GM12878 (cell line): ENCODE data around the gene ADAMTS16. TPM values are rescaled to one million over a fixed set of nuclear protein-coding genes. Genes with fewer than 3 reads are reported as not detected.

ENCODE experiments used
- ATAC-seq: fragments of 200-7000 bp; cut with Tn5 transposase; 3 replicates; pipeline ENCODE4 v1.9.1; 2020; ENCODE audit warnings: mild to moderate bottlenecking, moderate library complexity
- BruUV-seq: library from RNA; stranded (reverse); fragments of 400-500 nt; replicated peaks from 2 replicates; lab custom pipeline; 2021; lab: Mats Ljungman, UMichigan
- CTCF ChIA-PET: fragments of 300-600 bp; sonication (Branson Sonifier 250); formaldehyde crosslinking; extraction: SDS; loops from one replicate; lab custom pipeline; 2021; ENCODE audit warnings: inconsistent platforms; lab: Yijun Ruan, JAX
- POLR2A ChIA-PET: fragments of 350-600 bp; formaldehyde crosslinking; extraction: SDS; loops from one replicate; lab custom pipeline; 2021; ENCODE audit warnings: inconsistent platforms; lab: Charles Lee
- RAD21 ChIA-PET: fragments of 300-600 bp; sonication (Branson Sonifier 250); formaldehyde crosslinking; loops from one replicate; lab custom pipeline; 2023; ENCODE audit warnings: antibody characterized with exemption; ENCODE audit not compliant: unreplicated experiment; lab: Charles Lee
- SMC1A ChIA-PET: fragments of 300-600 bp; sonication (Branson Sonifier 250); formaldehyde crosslinking; loops from one replicate; lab custom pipeline; 2023; ENCODE audit not compliant: unreplicated experiment, uncharacterized antibody; lab: Charles Lee
- DNase-seq: peaks from one replicate; pipeline ENCODE4 v3.0.0-alpha.2; 2011; ENCODE audit warnings: low read depth, low spot score
- FAIRE-seq: peaks from 3 replicates; lab custom pipeline; 2011; peaks lifted over from hg19 to GRCh38; lab: Jason Lieb, UNC
- H2AFZ ChIP-seq: 2 replicates; pipeline ENCODE4 v1.6.0; 2011; ENCODE audit warnings: low read depth, low read length, control low read depth; ENCODE audit not compliant: control insufficient read depth
- H3K27ac ChIP-seq: 2 replicates; pipeline ENCODE4 v1.5.1; 2011; ENCODE audit warnings: control low read depth; ENCODE audit not compliant: control insufficient read depth, insufficient read depth
- H3K27me3 ChIP-seq, 2 experiments: replicated peaks in 1 of 2; 2 replicates each; pipeline versions ENCODE4 v1.6.0 to v1.6.1; 2011; ENCODE audit warnings: low read length in 1 of 2; ENCODE audit not compliant: control insufficient read depth in 2 of 2, insufficient read depth in 2 of 2
- H3K36me3 ChIP-seq, 2 experiments: 2 replicates each; pipeline ENCODE4 v1.5.1; 2011; ENCODE audit warnings: low read length in 1 of 2; ENCODE audit not compliant: control insufficient read depth in 2 of 2, insufficient read depth in 2 of 2
- H3K4me1 ChIP-seq: 2 replicates; pipeline ENCODE4 v1.6.1; 2011; ENCODE audit warnings: mild to moderate bottlenecking, low read length, moderate library complexity, mixed read lengths; ENCODE audit not compliant: control insufficient read depth, insufficient read depth
- H3K4me2 ChIP-seq: 2 replicates; pipeline ENCODE4 v1.6.0; 2011; ENCODE audit warnings: control low read depth; ENCODE audit not compliant: control insufficient read depth, insufficient read depth
- H3K4me3 ChIP-seq: fragments of 200-600 bp; sonication (generic); 2 replicates; pipeline ENCODE4 v1.5.1; 2016
- H3K79me2 ChIP-seq: 2 replicates; pipeline ENCODE4 v1.6.0; 2011; ENCODE audit warnings: low read length; ENCODE audit not compliant: control insufficient read depth, insufficient read depth
- H3K9ac ChIP-seq: 2 replicates; pipeline ENCODE4 v1.8.0; 2011; ENCODE audit warnings: low read length, control low read depth, mixed read lengths; ENCODE audit not compliant: control insufficient read depth, insufficient read depth
- H3K9me3 ChIP-seq: replicated peaks from 3 replicates; pipeline ENCODE4 v1.5.1; 2011; ENCODE audit warnings: mild to moderate bottlenecking, low read length; ENCODE audit not compliant: control insufficient read depth, insufficient read depth
- H4K20me1 ChIP-seq: 2 replicates; pipeline ENCODE4 v1.6.0; 2011; ENCODE audit not compliant: control insufficient read depth, insufficient read depth
- BHLHE40 ChIP-seq, 2 experiments: fragments of 450-650 bp in 1 of 2; IDR thresholded peaks; 2 replicates each; pipeline ENCODE4 v1.6.1; 2011 to 2017; ENCODE audit warnings: low read depth in 2 of 2, borderline replicate concordance in 1 of 2, improper control_type of control experiment in 1 of 2, low read length in 1 of 2, mild to moderate bottlenecking in 1 of 2
- BMI1 ChIP-seq: fragments of 450-650 bp; IDR thresholded peaks from 2 replicates; pipeline ENCODE4 v1.6.1; 2016; ENCODE audit warnings: mild to moderate bottlenecking, moderate library complexity, borderline replicate concordance
- EED ChIP-seq: sonication (generic); IDR thresholded peaks from 2 replicates; pipeline ENCODE4 v1.6.1; 2016; ENCODE audit warnings: antibody characterized with exemption, low read depth
- HCFC1 ChIP-seq: fragments of 150-350 bp; IDR thresholded peaks from 2 replicates; pipeline ENCODE4 v1.6.1; 2014; ENCODE audit warnings: low read length
- IRF4 ChIP-seq: IDR thresholded peaks from 2 replicates; pipeline ENCODE4 v1.6.1; 2011; ENCODE audit warnings: low read depth, low read length
- MXI1 ChIP-seq: fragments of 150-350 bp; IDR thresholded peaks from 2 replicates; pipeline ENCODE4 v1.6.1; 2011; ENCODE audit warnings: low read depth, mild to moderate bottlenecking, inconsistent platforms, low read length, improper control_type of control experiment
- NKRF ChIP-seq: fragments of 450-650 bp; conservative IDR thresholded peaks from 2 replicates; pipeline ENCODE4 v1.6.1; 2017; ENCODE audit warnings: mild to moderate bottlenecking, moderate library complexity
- SIN3A ChIP-seq: IDR thresholded peaks from 2 replicates; pipeline ENCODE4 v1.6.1; 2012; ENCODE audit warnings: low read depth, low read length, improper control_type of control experiment
- WGBS: methylation state at CpG from one replicate; pipeline ENCODE4 v1.1.6; 2016; ENCODE audit warnings: low lambda C conversion rate; ENCODE audit not compliant: insufficient replicate concordance, insufficient coverage; ENCODE audit errors: missing lambda C conversion rate; 5-methylcytosine and 5-hydroxymethylcytosine counted together
- in situ Hi-C: fragments of 300-500 bp; cut with MboI; formaldehyde crosslinking; loops from 9 replicates; pipeline ENCODE4 v1.14.3; 2018; ENCODE audit warnings: mixed read lengths
- intact Hi-C: fragments of 100-400 bp; cut with micrococcal nuclease; formaldehyde crosslinking; loops from one replicate; pipeline ENCODE4 v1.14.2; 2022; ENCODE audit not compliant: unreplicated experiment
- polyA plus RNA-seq, 11 experiments: library from polyadenylated mRNA; depleted of rRNA in 4 of 11; unstranded in 6 of 11; stranded (reverse) in 5 of 11; fragments of >200 nt; fragmentation: Nextera tagmentation in 4 of 11; fragmentation: Illumina TruSeq in 1 of 11; extraction: Ambion mirVana in 4 of 11; extraction: Trizol in 1 of 11; gene quantifications; 1 replicate in 1 of 11; 2 replicates in 10 of 11; pipeline versions ENCODE4 v1.2.1 to v1.2.3, GENCODE V29; 2011 to 2016; ENCODE audit warnings: inconsistent platforms in 2 of 11, missing spikeins in 2 of 11, low read depth in 1 of 11
- total RNA-seq, 4 experiments: library from RNA; depleted of rRNA in 3 of 4; stranded (reverse); fragments of >200 nt in 3 of 4; fragmentation: Illumina TruSeq in 1 of 4; extraction: Trizol in 1 of 4; gene quantifications; 2 replicates each; pipeline versions ENCODE4 v1.2.1 to v1.2.3, GENCODE V29; 2013 to 2021
- TF ChIP-seq, protein P1 (sequence below): fragments of 450-650 bp; formaldehyde crosslinking; IDR thresholded peaks from 2 replicates; pipeline ENCODE4 v1.4.0; 2022; ENCODE audit warnings: mild to moderate bottlenecking, moderate library complexity

Gene ADAMTS16
- total and polyA plus RNA-seq, 10 of the 15 experiments (the other 5 are each of a cell fraction or from before 2014, with no cell fraction given): 0.04 TPM; not detected in 9

DNA sequence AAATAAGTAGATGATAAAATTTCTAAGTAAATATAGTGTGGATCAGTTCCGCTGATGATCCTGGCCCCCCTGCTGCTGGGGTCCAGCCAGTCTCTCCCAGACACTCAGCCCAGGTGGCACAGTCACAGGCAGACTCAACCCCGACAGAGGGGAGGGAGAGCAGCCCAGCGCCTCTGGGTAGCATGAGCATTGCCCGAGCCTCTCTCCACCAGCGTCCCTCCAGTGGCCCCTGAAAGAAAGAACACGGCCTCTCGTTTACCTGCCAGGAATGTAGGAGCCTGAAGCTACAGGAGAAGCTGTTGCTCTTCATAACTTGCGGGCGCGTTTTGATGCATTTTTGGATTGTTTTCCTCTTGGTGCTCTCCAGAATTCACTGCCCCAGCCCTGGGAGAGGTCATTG is 213.6 kb downstream of the ADAMTS16 start:
- CTCF ChIA-PET: no interaction called here
- Histone ChIP-seq H3K9me3 (no peaks in the 10 kb centered on the region), H3K4me1 (no peaks in the 10 kb centered on the region), H3K36me3 (no peaks in the 10 kb centered on the region), H4K20me1 (no peaks in the 10 kb centered on the region), H3K4me3 (no peak overlapping the region), H3K79me2 (no peaks in the 10 kb centered on the region), H3K27me3 (no peaks in the 10 kb centered on the region), H3K27ac (no peak overlapping the region), H3K9ac (no peak overlapping the region)
- POLR2A ChIA-PET: no interaction called here
- DNase-seq: no peak
- ATAC-seq: no peak
- no peak for FAIRE-seq
- SMC1A ChIA-PET: no interaction called here
- in situ Hi-C loops: no loop called here
- intact Hi-C loops: no loop called here
- WGBS: 61% methylated on average over 10 of the region's 10 CpGs
- BruUV-seq: no TSS peak
- RAD21 ChIA-PET: no interaction called here
- TF ChIP-seq NKRF (no peak), BHLHE40 (IDR thresholded peaks at IDR 0.05; ENCODE audit: borderline replicate concordance in 1 of 2, low read depth in 2 of 2, low read length in 1 of 2) (no peak), SIN3A (no peak), MXI1 (no peak), IRF4 (no peak), HCFC1 (no peak), EED (no peak), BMI1 (no peak)
- TF ChIP-seq, protein P1, sequence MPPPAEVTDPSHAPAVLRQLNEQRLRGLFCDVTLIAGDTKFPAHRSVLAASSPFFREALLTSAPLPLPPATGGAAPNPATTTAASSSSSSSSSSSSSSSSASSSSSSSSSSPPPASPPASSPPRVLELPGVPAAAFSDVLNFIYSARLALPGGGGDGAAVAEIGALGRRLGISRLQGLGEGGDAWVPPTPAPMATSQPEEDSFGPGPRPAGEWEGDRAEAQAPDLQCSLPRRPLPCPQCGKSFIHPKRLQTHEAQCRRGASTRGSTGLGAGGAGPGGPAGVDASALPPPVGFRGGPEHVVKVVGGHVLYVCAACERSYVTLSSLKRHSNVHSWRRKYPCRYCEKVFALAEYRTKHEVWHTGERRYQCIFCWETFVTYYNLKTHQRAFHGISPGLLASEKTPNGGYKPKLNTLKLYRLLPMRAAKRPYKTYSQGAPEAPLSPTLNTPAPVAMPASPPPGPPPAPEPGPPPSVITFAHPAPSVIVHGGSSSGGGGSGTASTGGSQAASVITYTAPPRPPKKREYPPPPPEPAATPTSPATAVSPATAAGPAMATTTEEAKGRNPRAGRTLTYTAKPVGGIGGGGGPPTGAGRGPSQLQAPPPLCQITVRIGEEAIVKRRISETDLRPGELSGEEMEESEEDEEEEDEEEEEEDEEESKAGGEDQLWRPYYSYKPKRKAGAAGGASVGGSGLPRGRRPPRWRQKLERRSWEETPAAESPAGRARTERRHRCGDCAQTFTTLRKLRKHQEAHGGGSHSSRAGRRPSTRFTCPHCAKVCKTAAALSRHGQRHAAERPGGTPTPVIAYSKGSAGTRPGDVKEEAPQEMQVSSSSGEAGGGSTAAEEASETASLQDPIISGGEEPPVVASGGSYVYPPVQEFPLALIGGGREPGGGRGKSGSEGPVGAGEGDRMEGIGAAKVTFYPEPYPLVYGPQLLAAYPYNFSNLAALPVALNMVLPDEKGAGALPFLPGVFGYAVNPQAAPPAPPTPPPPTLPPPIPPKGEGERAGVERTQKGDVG (CRISPR knock-in tag): no peak
- TF ChIP-seq, all 136 proteins: peak for 0
- Histone ChIP-seq H2AFZ (no peak overlapping the region), H3K4me2 (no peak overlapping the region)
